WI38 (cell line): ENCODE measurements around the gene SLC6A7.

ENCODE experiments used
- H3K4me3 ChIP-seq: 2 replicates; pipeline ENCODE4 v1.5.1; 2011; ENCODE audit warnings: low read depth, mild to moderate bottlenecking, control low read depth, low read length
- CTCF ChIP-seq: IDR thresholded peaks from 2 replicates; pipeline ENCODE4 v1.5.1; 2012; ENCODE audit warnings: low read depth, mild to moderate bottlenecking, control low read depth, low read length

The SLC6A7 gene

GRCh38 chr5:150204590-150204960, 14.7 kb downstream of the SLC6A7 start:
- no peak overlapping the region for H3K4me3 ChIP-seq
- no peak for TF ChIP-seq CTCF

GRCh38 chr5:150206098-150206778, 16.4 kb downstream of the SLC6A7 start:
- no peak overlapping the region for H3K4me3 ChIP-seq
- TF ChIP-seq CTCF: no peak

GRCh38 chr5:150206779-150207115, 16.9 kb downstream of the SLC6A7 start:
- H3K4me3 ChIP-seq: no peak overlapping the region
- TF ChIP-seq CTCF: no peak

- no peak overlapping the region for H3K4me3 ChIP-seq
- no peak for TF ChIP-seq CTCF
Measured at GRCh38 chr5:150208187-150209098, 18.6 kb downstream of the SLC6A7 start.

GRCh38 chr5:150209099-150209635, 19.3 kb downstream of the SLC6A7 start:
- no peak for TF ChIP-seq CTCF

GRCh38 chr5:150210644-150211043, 20.8 kb downstream of the SLC6A7 start:
- H3K4me3 ChIP-seq: no peak overlapping the region
- TF ChIP-seq CTCF: no peak

More at GRCh38 chr5:150209099-150209635, 19.3 kb downstream of the SLC6A7 start:
- H3K4me3 ChIP-seq: no peak overlapping the region
